A673 (cell line): Measurements from ENCODE around the gene FAM151B.

Experiments used
- CTCF ChIP-seq: fragments of 300-800, 200-600 bp; sonication (generic); conservative IDR thresholded peaks from 2 replicates; pipeline ENCODE4 v1.5.1; 2017; ENCODE audit warnings: low read depth, mild to moderate bottlenecking, antibody characterized with exemption, low read length, moderate library complexity, mixed read lengths
- EZH2 ChIP-seq: fragments of 200-600 bp; sonication (generic); IDR thresholded peaks from 2 replicates; pipeline ENCODE4 v1.6.1; 2017; ENCODE audit warnings: borderline replicate concordance, low read depth, mild to moderate bottlenecking, mixed read lengths, antibody characterized with exemption, low read length; ENCODE audit not compliant: poor library complexity, severe bottlenecking

- no peak for TF ChIP-seq CTCF
- TF ChIP-seq EZH2, result no peak
These were observed 16.9 kb downstream of the FAM151B start for GRCh38 chr5:80504833-80505232.
